H1 (cell line): Measurements from ENCODE around the gene NTRK2. TPM values are rescaled to one million over a fixed set of nuclear protein-coding genes. Genes with fewer than 3 reads are reported as not detected.

Source experiments
- CTCF ChIA-PET: fragments of 300-600 bp; sonication (Branson Sonifier 250); formaldehyde crosslinking; loops from one replicate; lab custom pipeline; 2021; ENCODE audit not compliant: partially characterized antibody; lab: Charles Lee
- POLR2A ChIA-PET: fragments of 300-600 bp; sonication (Branson Sonifier 250); formaldehyde crosslinking; loops from one replicate; lab custom pipeline; 2021; ENCODE audit warnings: inconsistent platforms; ENCODE audit not compliant: partially characterized antibody; lab: Charles Lee
- DNase-seq, 2 experiments: peaks; one replicate each; pipeline versions ENCODE4 v3.0.0 to v3.0.0-alpha.2; 2010 to 2022; ENCODE audit warnings: low spot score in 2 of 2, low read depth in 1 of 2, mixed read lengths in 1 of 2
- FAIRE-seq: peaks from 2 replicates; lab custom pipeline; 2011; peaks lifted over from hg19 to GRCh38; lab: Jason Lieb, UNC
- H2AFZ ChIP-seq: 2 replicates; pipeline ENCODE4 v1.8.1; 2012; ENCODE audit warnings: low read length, inconsistent platforms
- H2AK5ac ChIP-seq: 2 replicates; pipeline ENCODE4 v1.6.1; 2013; ENCODE audit warnings: low read depth, low read length
- H2BK120ac ChIP-seq: replicated peaks from 2 replicates; pipeline ENCODE3; 2013; ENCODE audit warnings: low read depth, low read length, inconsistent platforms
- H2BK12ac ChIP-seq: 2 replicates; pipeline ENCODE4 v1.6.1; 2013; ENCODE audit warnings: low read depth, low read length
- H2BK15ac ChIP-seq: 2 replicates; pipeline ENCODE4 v1.6.1; 2013; ENCODE audit warnings: low read length
- H2BK20ac ChIP-seq: 2 replicates; pipeline ENCODE4 v1.6.1; 2013; ENCODE audit warnings: low read length
- H2BK5ac ChIP-seq: 2 replicates; pipeline ENCODE4 v1.6.1; 2013; ENCODE audit warnings: low read depth, low read length
- H3K14ac ChIP-seq: 2 replicates; pipeline ENCODE4 v1.6.1; 2013; ENCODE audit warnings: inconsistent platforms; ENCODE audit not compliant: insufficient read length
- H3K18ac ChIP-seq: 2 replicates; pipeline ENCODE4 v1.6.1; 2013; ENCODE audit warnings: low read length; ENCODE audit errors: extremely low read depth
- H3K23ac ChIP-seq: 2 replicates; pipeline ENCODE4 v1.6.1; 2013; ENCODE audit warnings: inconsistent platforms; ENCODE audit not compliant: insufficient read length
- H3K23me2 ChIP-seq: 2 replicates; pipeline ENCODE4 v1.6.1; 2013; ENCODE audit warnings: low read depth, low read length
- H3K27ac ChIP-seq: 2 replicates; pipeline ENCODE4 v1.6.1; 2011; ENCODE audit warnings: low read depth, low read length, inconsistent platforms
- H3K27me3 ChIP-seq, 4 experiments: replicated peaks in 1 of 4; 1 replicate in 1 of 4; 2 replicates in 3 of 4; pipeline versions ENCODE4 v1.6.1 to v1.8.1; 2011 to 2013; ENCODE audit warnings: low read length in 3 of 4, mild to moderate bottlenecking in 3 of 4, inconsistent platforms in 2 of 4, mixed read lengths in 2 of 4, moderate library complexity in 1 of 4; ENCODE audit not compliant: control insufficient read depth in 3 of 4, insufficient read depth in 3 of 4; ENCODE audit errors: extremely low read depth in 1 of 4
- H3K36me3 ChIP-seq, 4 experiments: 2 replicates each; pipeline versions ENCODE4 v1.6.1 to v1.8.1; 2011 to 2013; ENCODE audit warnings: mild to moderate bottlenecking in 4 of 4, low read length in 3 of 4, moderate library complexity in 2 of 4, control low read depth in 1 of 4, inconsistent platforms in 1 of 4; ENCODE audit not compliant: insufficient read depth in 4 of 4, control insufficient read depth in 2 of 4
- H3K4ac ChIP-seq: replicated peaks from 2 replicates; pipeline ENCODE3; 2013; ENCODE audit warnings: low read length, low read depth, mixed read lengths, inconsistent platforms; ENCODE audit not compliant: insufficient read length
- H3K4me1 ChIP-seq, 4 experiments: replicated peaks in 1 of 4; 1 replicate in 1 of 4; 2 replicates in 3 of 4; pipeline versions ENCODE4 v1.6.1 to v1.8.1; 2011 to 2013; ENCODE audit warnings: low read length in 3 of 4, inconsistent platforms in 2 of 4, mixed read lengths in 1 of 4; ENCODE audit not compliant: insufficient read depth in 4 of 4, control insufficient read depth in 3 of 4
- H3K4me2 ChIP-seq, 2 experiments: 2 replicates each; pipeline versions ENCODE4 v1.6.1 to v1.8.1; 2011 to 2013; ENCODE audit warnings: low read depth in 2 of 2, low read length in 2 of 2, control low read depth in 1 of 2, inconsistent platforms in 1 of 2, mild to moderate bottlenecking in 1 of 2; ENCODE audit not compliant: insufficient read depth in 1 of 2
- H3K4me3 ChIP-seq, 4 experiments: fragments of 200-600, 300-600 bp in 1 of 4; sonication (generic), shearing (Covaris generic), sonication (Bioruptor Twin) in 1 of 4; 2 replicates each; pipeline versions ENCODE4 v1.5.1 to v1.8.1; 2011 to 2016; ENCODE audit warnings: low read length in 4 of 4, low read depth in 3 of 4, control low read depth in 2 of 4, inconsistent platforms in 2 of 4, mild to moderate bottlenecking in 2 of 4, mixed read lengths in 1 of 4, moderate library complexity in 1 of 4; ENCODE audit not compliant: insufficient read depth in 2 of 4; ENCODE audit errors: extremely low read depth in 1 of 4
- H3K56ac ChIP-seq: replicated peaks from 2 replicates; pipeline ENCODE3; 2013; ENCODE audit warnings: low read depth, mild to moderate bottlenecking, mixed read lengths, low read length, inconsistent platforms; ENCODE audit not compliant: insufficient read length
- H3K79me1 ChIP-seq: 2 replicates; pipeline ENCODE4 v1.6.1; 2013; ENCODE audit warnings: low read depth, low read length, control low read depth
- H3K79me2 ChIP-seq, 2 experiments: 2 replicates each; pipeline versions ENCODE4 v1.6.1 to v1.8.1; 2012 to 2013; ENCODE audit warnings: low read length in 2 of 2, mild to moderate bottlenecking in 2 of 2, inconsistent platforms in 1 of 2; ENCODE audit not compliant: insufficient read depth in 2 of 2, control insufficient read depth in 1 of 2
- H3K9ac ChIP-seq, 4 experiments: replicated peaks in 1 of 4; 1 replicate in 1 of 4; 2 replicates in 3 of 4; pipeline versions ENCODE4 v1.6.1 to v1.8.1; 2011 to 2013; ENCODE audit warnings: low read depth in 3 of 4, low read length in 3 of 4, control low read depth in 2 of 4, mild to moderate bottlenecking in 2 of 4, moderate library complexity in 2 of 4, inconsistent platforms in 1 of 4; ENCODE audit errors: extremely low read depth in 1 of 4
- H3K9me3 ChIP-seq, 2 experiments: 2 replicates each; pipeline versions ENCODE4 v1.6.1 to v1.8.1; 2012 to 2013; ENCODE audit warnings: mild to moderate bottlenecking in 2 of 2, moderate library complexity in 2 of 2, control low read depth in 1 of 2, inconsistent platforms in 1 of 2, low read depth in 1 of 2, low read length in 1 of 2, mixed read lengths in 1 of 2; ENCODE audit not compliant: insufficient read depth in 2 of 2
- H4K20me1 ChIP-seq, 2 experiments: replicated peaks in 1 of 2; 2 replicates each; pipeline versions ENCODE3 to v1.8.1; 2011 to 2013; ENCODE audit warnings: inconsistent platforms in 2 of 2, low read length in 2 of 2, mild to moderate bottlenecking in 1 of 2; ENCODE audit not compliant: insufficient read depth in 2 of 2, control insufficient read depth in 1 of 2
- H4K5ac ChIP-seq: 2 replicates; pipeline ENCODE4 v1.6.1; 2013; ENCODE audit warnings: low read length, low read depth, mixed read lengths, inconsistent platforms; ENCODE audit not compliant: insufficient read length
- H4K8ac ChIP-seq: 2 replicates; pipeline ENCODE4 v1.8.0; 2013; ENCODE audit warnings: mild to moderate bottlenecking, moderate library complexity, low read length, inconsistent platforms; ENCODE audit not compliant: insufficient read depth; ENCODE audit errors: extremely low read depth
- H4K91ac ChIP-seq: replicated peaks from 2 replicates; pipeline ENCODE3; 2013; ENCODE audit warnings: low read length, mixed read lengths, inconsistent platforms; ENCODE audit not compliant: insufficient read length
- EGR1 ChIP-seq: IDR thresholded peaks from 2 replicates; pipeline ENCODE4 v1.6.1; 2011; ENCODE audit warnings: low read depth, low read length, borderline replicate concordance
- NRF1 ChIP-seq: IDR thresholded peaks from 2 replicates; pipeline ENCODE4 v1.6.1; 2011; ENCODE audit warnings: mild to moderate bottlenecking, low read depth, low read length, improper control_type of control experiment
- PHF8 ChIP-seq: fragments of 200-600 bp; sonication (generic); conservative IDR thresholded peaks from 2 replicates; pipeline ENCODE4 v1.7.1; 2012; ENCODE audit warnings: low read depth, mild to moderate bottlenecking, inconsistent platforms, low read length, moderate library complexity
- SP2 ChIP-seq: IDR thresholded peaks from 2 replicates; pipeline ENCODE4 v1.6.1; 2012; ENCODE audit warnings: mild to moderate bottlenecking, low read length, inconsistent platforms
- SP4 ChIP-seq: IDR thresholded peaks from 2 replicates; pipeline ENCODE4 v1.6.1; 2012; ENCODE audit warnings: low read length, inconsistent platforms
- WGBS, 2 experiments: shearing (Covaris generic) in 1 of 2; methylation state at CpG; one replicate each; pipeline versions ENCODE4 v1.1.6 to v1.1.7; 2013 to 2015; ENCODE audit warnings: low lambda C conversion rate in 2 of 2, mixed read lengths in 2 of 2, inconsistent platforms in 1 of 2, low coverage in 1 of 2, missing lambda C conversion rate in 1 of 2; ENCODE audit not compliant: insufficient replicate concordance in 2 of 2, insufficient coverage in 1 of 2, insufficient read length in 1 of 2; ENCODE audit errors: extremely low coverage in 1 of 2, missing lambda C conversion rate in 1 of 2; 5-methylcytosine and 5-hydroxymethylcytosine counted together
- polyA plus RNA-seq, 7 experiments: library from polyadenylated mRNA; depleted of rRNA in 3 of 7; stranded (reverse) in 5 of 7; unstranded in 2 of 7; fragments of >200 nt in 5 of 7; fragments of 200-250 nt in 2 of 7; gene quantifications; 1 replicate in 5 of 7; 2 replicates in 1 of 7; 4 replicates in 1 of 7; pipeline versions ENCODE4 v1.2.1 to v1.2.3, GENCODE V29; 2011 to 2013; ENCODE audit warnings: missing spikeins in 2 of 7, mixed read lengths in 2 of 7
- total RNA-seq: library from RNA; stranded (reverse); fragmentation: NEBNext Ultra II Directional; extraction: Animal tissue kit (Norgen Biotek cat#: 25700); gene quantifications from 2 replicates; pipeline ENCODE4 v1.2.1, GENCODE V29; 2021

NTRK2 gene
- total and polyA plus RNA-seq, 2 of the 8 experiments (the other 6 are each of a cell fraction or from before 2014, with no cell fraction given), result 0.03 to 0.04 TPM

DNA sequence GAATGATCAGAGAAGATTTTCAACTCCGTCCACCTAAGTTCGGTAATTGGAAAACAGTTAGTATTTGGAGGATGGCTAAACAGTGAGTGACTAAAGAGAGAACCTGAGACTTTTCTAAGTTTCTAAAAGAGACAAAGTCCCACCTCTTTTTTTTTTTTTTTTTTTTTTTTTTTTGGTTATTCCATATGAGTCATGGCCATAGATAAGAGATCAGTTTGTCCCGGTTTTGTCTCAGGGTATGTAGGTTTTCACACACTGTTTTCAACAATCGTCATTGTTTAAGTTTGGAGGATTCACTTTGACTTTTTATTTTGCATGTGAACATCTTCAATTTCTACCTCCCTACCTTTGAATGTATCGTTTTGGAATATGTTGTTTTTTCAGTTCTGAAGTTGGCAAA, 85.9 kb downstream of the NTRK2 start:
- no peaks in the 10 kb centered on the region for H3K23me2 ChIP-seq
- CTCF ChIA-PET, result interaction anchor here (0.8 to 1.0 kb wide), 3 partner anchors 22 to 58 kb away, joined by 3 read pairs; no protein-coding TSS in a partner anchor
- no peak for FAIRE-seq
- H3K23ac ChIP-seq, result no peak overlapping the region
- H3K27ac ChIP-seq, result no peak overlapping the region
- H3K79me2 ChIP-seq, result no peaks in the 10 kb centered on the region
- no peaks in the 10 kb centered on the region for H3K9me3 ChIP-seq
- no peak overlapping the region for H3K4me3 ChIP-seq
- no peak overlapping the region for H3K4me2 ChIP-seq
- H3K4ac ChIP-seq, result no peak overlapping the region
- no peak overlapping the region for H2AFZ ChIP-seq
- TF ChIP-seq SP4 (no peak), NRF1 (no peak), PHF8 (no peak), SP2 (no peak), EGR1 (no peak)
- no peak overlapping the region for H3K14ac ChIP-seq
- H3K27me3 ChIP-seq, result no peaks in the 10 kb centered on the region
- no peak overlapping the region for H4K5ac ChIP-seq
- no peak overlapping the region for H2BK12ac ChIP-seq
- no peak overlapping the region for H2BK20ac ChIP-seq
- no peak for DNase-seq
- 94% methylated on average over 5 of the region's 5 CpGs; no CpG with 5 or more reads in 1 of the 2 experiments for whole genome bisulfite sequencing, 2 experiments
- no peak overlapping the region for H2BK5ac ChIP-seq
- H3K18ac ChIP-seq, result no peak overlapping the region
- no peak overlapping the region for H3K9ac ChIP-seq
- no peak overlapping the region for H2AK5ac ChIP-seq
- H4K20me1 ChIP-seq, result no peaks in the 10 kb centered on the region
- H2BK15ac ChIP-seq, result no peak overlapping the region
- no peak overlapping the region for H4K8ac ChIP-seq
- H3K56ac ChIP-seq, result no peak overlapping the region
- H4K91ac ChIP-seq, result no peak overlapping the region
- no peaks in the 10 kb centered on the region for H3K36me3 ChIP-seq
- H3K79me1 ChIP-seq, result no peaks in the 10 kb centered on the region
- POLR2A ChIA-PET, result no interaction called here
- no peaks in the 10 kb centered on the region; a peak in 1 of 7 replicates for H3K4me1 ChIP-seq
- no peak overlapping the region for H2BK120ac ChIP-seq
